Activated naive CD4-positive, alpha-beta T cell treated with anti-CD3 and anti-CD28 coated beads, Interleukin-2, amount 10 ng/mL, durations not matched to agents 7 days and 5 days (primary cell): Measurements from ENCODE around the gene PCSK7.
A peak's percentile ranks its signal among the peaks of the same experiment; 100 is the strongest.

Experiments used
- CTCF ChIA-PET: fragments of 350-600 bp; sonication (Branson Sonifier 250); formaldehyde crosslinking; loops from one replicate; lab custom pipeline; 2021; ENCODE audit warnings: antibody characterized with exemption; lab: Charles Lee
- DNase-seq: peaks from one replicate; pipeline ENCODE4 v3.0.0-alpha.2; 2020
- H3K27ac Mint-ChIP-seq: one replicate; pipeline ENCODE4 v1.8.0; 2021; ENCODE audit warnings: mild to moderate bottlenecking, moderate library complexity, mixed read lengths
- H3K27me3 Mint-ChIP-seq: one replicate; pipeline ENCODE4 v1.8.0; 2021; ENCODE audit warnings: mild to moderate bottlenecking, mixed read lengths
- H3K36me3 Mint-ChIP-seq: one replicate; pipeline ENCODE4 v1.8.0; 2021; ENCODE audit warnings: mixed read lengths
- H3K4me1 Mint-ChIP-seq: one replicate; pipeline ENCODE4 v1.8.0; 2021; ENCODE audit warnings: mixed read lengths
- H3K4me3 Mint-ChIP-seq: one replicate; pipeline ENCODE4 v1.8.0; 2021; ENCODE audit warnings: mild to moderate bottlenecking, moderate library complexity, mixed read lengths
- H3K9me3 Mint-ChIP-seq: one replicate; pipeline ENCODE4 v1.8.0; 2021; ENCODE audit warnings: mixed read lengths

PCSK7 gene

DNA sequence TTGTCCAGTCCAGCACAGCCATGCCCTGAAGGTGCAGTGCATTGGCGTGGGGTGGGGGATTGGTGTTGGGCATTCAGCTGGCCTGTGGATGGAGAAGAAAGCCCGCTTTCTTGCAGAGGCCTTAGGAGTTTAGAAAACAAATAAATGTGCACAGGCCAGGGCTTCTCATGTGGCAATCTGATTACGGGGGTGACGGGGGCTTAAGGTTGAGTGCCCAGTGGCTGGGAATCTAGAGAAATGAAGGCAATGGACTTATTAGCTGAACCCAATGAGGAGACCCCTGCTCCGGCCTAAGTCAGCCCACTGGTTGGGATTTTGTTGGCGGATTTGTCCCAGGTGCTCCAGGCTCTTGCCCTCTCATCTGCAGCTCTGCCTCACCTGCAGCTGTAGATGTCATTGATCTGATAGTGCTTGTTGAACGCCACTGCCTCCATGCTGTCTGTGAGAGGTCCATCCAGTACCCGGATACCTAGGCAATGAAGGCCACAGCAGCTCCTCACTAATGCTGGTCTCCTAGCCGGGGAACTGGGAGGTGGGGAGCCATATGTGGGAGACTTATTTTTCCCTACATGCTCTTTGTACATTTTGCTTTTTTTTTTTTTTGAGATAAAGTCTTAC is 6.2 kb downstream of the PCSK7 start:
- H3K27me3 Mint-ChIP-seq: no peaks in the 10 kb centered on the region
- H3K9me3 Mint-ChIP-seq: no peaks in the 10 kb centered on the region
- peaks cover 85% of the 10 kb centered on the region for H3K36me3 Mint-ChIP-seq
- no peak overlapping the region for H3K4me3 Mint-ChIP-seq
- H3K27ac Mint-ChIP-seq: peak overlapping the region; percentile 42
- CTCF ChIA-PET: interaction anchor here (1.1 to 12.1 kb wide), 5 partner anchors 7 to 491 kb away, joined by 3 to 111 read pairs (median 8); partner anchors contain the start of gene SIDT2
- H3K4me1 Mint-ChIP-seq: peaks cover 39% of the 10 kb centered on the region
- DNase-seq: no peak

DNA sequence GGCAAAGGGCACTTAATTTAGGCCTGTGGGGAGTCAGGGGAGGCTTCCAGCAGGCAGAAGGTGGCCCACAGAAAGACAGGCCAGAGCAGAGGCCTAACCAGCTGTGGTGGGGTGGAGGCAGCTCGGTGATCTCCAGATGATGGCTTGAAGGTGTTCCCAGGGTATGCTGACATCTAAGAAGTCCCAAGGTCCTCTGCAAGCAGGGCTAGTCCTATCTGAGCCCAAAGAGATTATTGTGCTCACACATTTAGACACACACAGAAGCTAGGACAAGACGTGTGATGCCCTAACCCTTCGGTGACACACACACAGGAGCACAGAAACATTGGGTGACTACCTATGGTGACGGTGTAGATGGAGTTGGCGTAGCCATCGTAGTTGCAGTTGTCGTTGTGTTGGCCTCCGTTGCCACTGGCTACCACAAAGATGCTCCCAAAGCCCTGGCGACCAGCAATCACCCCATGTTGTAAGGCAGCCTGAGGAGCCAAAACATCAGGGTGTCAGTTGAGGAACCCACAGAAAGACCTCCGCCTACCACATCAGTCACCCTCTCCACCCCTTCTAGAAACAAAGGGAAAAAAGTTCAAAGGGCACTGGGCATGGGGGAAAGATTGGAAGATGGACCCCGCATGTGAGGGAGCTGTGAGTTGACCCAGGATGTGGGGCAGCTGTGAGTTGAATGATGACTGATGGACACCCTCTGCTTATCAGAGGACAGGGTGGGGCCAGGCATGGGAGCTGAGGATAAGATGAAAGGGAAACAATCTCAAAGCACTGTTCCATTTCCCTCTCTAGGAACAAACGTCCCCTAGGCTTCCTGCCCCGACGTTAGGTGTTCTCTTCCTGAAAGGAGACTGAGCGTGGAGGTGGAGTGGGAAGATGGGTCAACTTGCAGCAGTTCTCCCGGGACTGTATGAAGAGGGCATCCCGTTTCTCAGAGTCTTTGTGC is 7.9 kb downstream of the PCSK7 start:
- Mint-ChIP-seq H3K27me3 (no peaks in the 10 kb centered on the region), H3K9me3 (no peaks in the 10 kb centered on the region), H3K4me1 (peaks cover 27% of the 10 kb centered on the region), H3K36me3 (peaks cover 83% of the 10 kb centered on the region), H3K4me3 (no peak overlapping the region), H3K27ac (peak overlapping the region; percentile 62)
- CTCF ChIA-PET: interaction anchor here (1.3 to 12.1 kb wide), 2 partner anchors 13 to 44 kb away, joined by 3 to 111 read pairs; partner anchors contain the start of gene SIDT2
- DNase-seq: no peak

DNA sequence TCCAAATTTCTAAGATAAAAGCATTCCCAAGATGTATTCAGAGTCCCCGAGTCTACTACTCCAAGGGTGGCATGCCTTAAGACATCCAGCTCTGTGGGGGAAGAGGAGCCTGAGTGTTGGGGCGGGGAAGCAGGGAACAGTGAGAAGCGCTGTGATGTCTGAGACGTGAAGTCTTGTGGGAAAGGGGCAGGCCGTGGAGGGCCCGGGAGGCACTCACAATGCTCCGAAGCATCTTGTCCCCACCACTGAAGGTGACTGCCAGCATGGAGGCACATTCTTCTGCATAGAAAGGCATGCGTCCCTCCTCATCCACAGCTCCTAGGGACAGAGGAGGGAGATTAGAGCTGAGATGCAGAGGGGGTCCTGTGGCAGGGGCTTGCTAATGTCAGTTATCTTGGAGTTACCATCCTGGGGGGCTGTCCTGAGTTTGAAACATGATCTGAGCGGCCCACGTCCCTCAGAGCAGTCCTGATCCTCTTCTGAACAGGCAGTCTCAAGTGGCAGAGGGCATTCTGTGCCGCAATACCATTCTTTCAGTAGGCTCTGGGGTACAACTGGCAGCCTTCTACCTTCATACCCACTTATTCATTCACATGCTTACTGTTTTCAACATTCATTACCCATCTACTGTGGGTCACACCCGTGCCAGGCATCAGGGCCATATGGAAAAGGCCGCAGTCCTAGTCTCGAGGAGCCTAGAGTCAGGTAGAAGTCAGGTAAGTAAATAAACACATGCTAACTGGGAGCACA is 8.7 kb downstream of the PCSK7 start:
- no peak for DNase-seq
- H3K27me3 Mint-ChIP-seq: no peaks in the 10 kb centered on the region
- H3K9me3 Mint-ChIP-seq: no peaks in the 10 kb centered on the region
- H3K36me3 Mint-ChIP-seq: peaks cover 85% of the 10 kb centered on the region
- no peak overlapping the region for H3K4me3 Mint-ChIP-seq
- no peak overlapping the region for H3K27ac Mint-ChIP-seq
- peaks cover 21% of the 10 kb centered on the region for H3K4me1 Mint-ChIP-seq
- CTCF ChIA-PET: interaction anchor here (12.1 kb wide), 1 partner anchor 43 kb away, joined by 111 read pairs; the partner anchor contains the start of gene SIDT2

DNA sequence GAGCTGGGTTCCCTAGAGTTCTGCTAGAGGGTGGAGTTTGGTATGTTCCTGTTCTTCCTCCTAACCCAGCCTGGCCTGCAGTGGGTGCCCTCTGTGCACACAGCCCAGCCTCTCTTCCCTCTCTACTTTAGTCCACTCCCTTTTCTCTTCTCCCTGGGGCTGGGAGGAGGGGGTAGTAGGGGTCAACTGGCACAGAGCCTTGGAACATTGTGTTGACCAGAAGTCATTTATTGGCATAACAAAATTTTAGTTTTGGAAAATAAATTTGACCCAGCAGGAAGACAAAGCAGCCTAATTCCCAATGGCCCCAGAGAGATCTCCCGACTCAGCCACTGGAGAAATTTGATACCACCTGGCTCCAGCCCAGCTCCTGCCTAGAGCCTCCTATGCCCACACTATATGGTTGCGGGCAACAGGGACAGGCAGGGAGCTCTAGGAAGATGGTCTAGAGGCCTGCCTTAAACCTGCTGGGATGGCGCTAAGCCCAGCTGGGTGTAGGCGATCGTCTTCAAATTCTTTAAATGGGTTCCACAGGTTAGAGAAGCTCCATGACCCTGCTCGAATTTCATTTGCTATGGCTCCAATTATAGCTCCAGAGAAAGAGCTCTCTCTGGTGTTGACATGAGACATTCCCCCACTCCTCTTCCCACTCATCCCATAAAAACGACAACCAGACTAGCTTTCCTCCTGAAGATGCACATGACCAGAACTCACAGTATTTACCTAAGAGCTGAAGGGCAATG is 9.9 kb downstream of the PCSK7 start:
- CTCF ChIA-PET: interaction anchor here (0.8 to 12.1 kb wide), 3 partner anchors 42 to 343 kb away, joined by 3 to 111 read pairs (median 3); partner anchors contain the start of gene SIDT2
- Mint-ChIP-seq H3K36me3 (peaks cover 87% of the 10 kb centered on the region), H3K27ac (no peak overlapping the region), H3K9me3 (no peaks in the 10 kb centered on the region), H3K27me3 (no peaks in the 10 kb centered on the region), H3K4me1 (peaks cover 10% of the 10 kb centered on the region), H3K4me3 (no peak overlapping the region)
- DNase-seq: no peak

DNA sequence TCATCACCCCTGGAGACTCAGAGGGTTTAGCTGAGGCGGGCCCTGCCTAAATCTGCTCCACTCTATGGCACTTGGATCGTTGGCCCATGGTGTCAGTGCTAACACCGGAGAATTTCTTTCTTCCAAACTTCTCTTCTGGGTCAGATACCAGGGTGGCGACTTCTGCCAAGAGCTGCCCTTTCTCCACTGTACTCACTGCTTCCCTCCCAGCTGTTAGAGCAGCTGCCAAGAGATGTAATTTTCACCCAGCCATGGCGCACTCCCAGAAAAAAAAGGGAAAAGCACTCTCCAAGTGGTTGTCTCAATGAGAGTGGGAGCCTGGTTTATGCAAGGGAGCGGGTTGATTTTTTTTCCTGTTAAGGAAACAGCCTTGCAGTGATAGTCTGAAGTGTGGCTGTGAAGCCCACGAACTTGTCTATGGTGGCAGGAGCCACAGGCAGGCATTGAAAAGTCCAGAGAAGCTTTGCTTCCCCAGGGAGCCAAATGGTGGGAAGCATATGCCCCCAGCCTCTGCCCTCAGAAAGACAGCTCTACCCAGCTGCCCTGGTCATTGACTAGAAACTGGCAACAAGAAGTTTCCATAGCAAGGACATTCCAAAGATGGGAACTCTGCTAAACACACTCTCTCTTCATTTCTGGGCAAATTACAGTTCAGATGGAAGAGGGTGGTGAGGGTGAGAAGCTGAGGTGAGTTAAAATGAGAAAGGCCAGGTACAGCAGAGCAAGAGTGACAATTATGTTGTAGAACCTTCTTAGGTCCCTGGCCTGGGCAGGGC is 10.7 kb downstream of the PCSK7 start:
- CTCF ChIA-PET: interaction anchor here (1.1 to 12.1 kb wide), 4 partner anchors 8 to 342 kb away, joined by 3 to 111 read pairs (median 3); partner anchors contain the start of gene SIDT2
- no peak for DNase-seq
- Mint-ChIP-seq H3K27me3 (no peaks in the 10 kb centered on the region), H3K4me3 (no peak overlapping the region), H3K27ac (no peak overlapping the region), H3K9me3 (no peaks in the 10 kb centered on the region), H3K36me3 (peaks cover 84% of the 10 kb centered on the region), H3K4me1 (peaks cover 3% of the 10 kb centered on the region)

DNA sequence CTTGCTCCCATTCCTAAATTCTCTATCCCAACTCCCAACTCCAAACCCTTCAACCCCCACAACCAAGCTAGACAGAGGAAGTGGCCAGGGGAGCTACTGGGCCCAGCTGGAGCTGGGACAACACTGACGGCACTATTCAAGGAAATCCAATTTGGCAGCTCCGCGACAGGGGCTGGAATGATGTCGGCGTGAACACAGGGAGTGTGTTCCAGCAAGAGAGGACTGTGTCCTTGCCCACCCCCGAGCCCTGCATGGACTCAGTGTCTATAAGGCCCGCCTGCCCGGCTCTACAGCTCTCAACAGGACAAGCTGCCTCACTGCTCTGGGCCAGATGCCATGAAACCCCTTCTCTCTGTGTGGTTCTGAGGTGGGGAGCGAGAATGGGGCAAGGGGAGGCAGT is 11.3 kb downstream of the PCSK7 start:
- H3K4me3 Mint-ChIP-seq: no peak overlapping the region
- DNase-seq: no peak
- no peaks in the 10 kb centered on the region for H3K9me3 Mint-ChIP-seq
- CTCF ChIA-PET: interaction anchor here (0.9 to 12.1 kb wide), 5 partner anchors 8 to 341 kb away, joined by 3 to 111 read pairs (median 3); partner anchors contain the start of gene SIDT2
- H3K36me3 Mint-ChIP-seq: peaks cover 82% of the 10 kb centered on the region
- no peak overlapping the region for H3K27ac Mint-ChIP-seq
- H3K4me1 Mint-ChIP-seq: peaks cover 3% of the 10 kb centered on the region
- H3K27me3 Mint-ChIP-seq: no peaks in the 10 kb centered on the region

DNA sequence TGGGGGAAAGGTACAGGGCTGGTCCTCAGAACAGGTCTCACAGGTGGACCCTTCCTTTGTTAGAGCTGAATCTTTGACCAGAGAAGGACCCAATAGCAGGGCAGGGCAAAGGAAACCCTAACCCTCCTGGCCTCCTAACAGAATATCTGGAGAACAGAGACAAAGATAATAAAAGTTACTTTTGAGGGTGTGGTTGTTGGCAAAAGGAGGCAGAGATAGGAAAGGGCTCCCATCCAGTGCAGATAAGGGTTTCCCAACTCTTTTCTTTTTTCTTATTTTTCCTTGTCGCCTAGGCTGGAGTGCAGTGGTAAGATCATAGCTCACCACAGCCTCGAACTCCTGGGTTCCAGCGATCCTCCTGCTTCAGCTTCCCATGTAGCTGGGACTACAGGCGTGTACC is 11.9 kb downstream of the PCSK7 start:
- Mint-ChIP-seq H3K4me1 (peaks cover 3% of the 10 kb centered on the region), H3K4me3 (no peak overlapping the region), H3K9me3 (no peaks in the 10 kb centered on the region), H3K36me3 (peaks cover 76% of the 10 kb centered on the region), H3K27ac (no peak overlapping the region), H3K27me3 (no peaks in the 10 kb centered on the region)
- DNase-seq: no peak
- CTCF ChIA-PET: interaction anchor here (0.9 to 12.1 kb wide), 4 partner anchors 9 to 48 kb away, joined by 3 to 111 read pairs (median 3); partner anchors contain the start of gene SIDT2

DNA sequence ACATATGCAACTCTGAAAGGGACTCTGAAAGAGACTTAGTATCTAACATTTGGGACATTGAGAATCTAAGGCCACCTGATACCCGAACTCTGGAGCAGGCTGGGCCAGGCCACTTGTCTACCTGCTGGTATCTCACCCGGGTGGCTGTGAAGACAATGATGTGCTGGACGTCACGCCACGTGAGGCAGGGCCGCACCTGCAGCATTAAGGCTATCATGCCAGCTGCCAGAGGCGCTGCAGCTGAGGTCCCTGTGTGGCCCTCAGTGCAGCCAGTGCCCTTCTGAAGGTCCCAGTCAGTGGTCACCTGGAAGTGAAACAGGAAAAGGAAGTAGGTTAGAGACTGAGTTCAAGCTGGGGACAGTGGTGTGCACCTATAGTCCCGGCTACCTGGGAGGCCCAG is 12.4 kb downstream of the PCSK7 start:
- H3K27me3 Mint-ChIP-seq: no peaks in the 10 kb centered on the region
- H3K9me3 Mint-ChIP-seq: no peaks in the 10 kb centered on the region
- CTCF ChIA-PET: interaction anchor here (1.4 to 1.5 kb wide), 2 partner anchors 48 to 487 kb away, joined by 3 read pairs; no protein-coding TSS in a partner anchor
- H3K4me1 Mint-ChIP-seq: peaks cover 2% of the 10 kb centered on the region
- H3K36me3 Mint-ChIP-seq: peaks cover 75% of the 10 kb centered on the region
- no peak overlapping the region for H3K27ac Mint-ChIP-seq
- H3K4me3 Mint-ChIP-seq: no peak overlapping the region
- no peak for DNase-seq

DNA sequence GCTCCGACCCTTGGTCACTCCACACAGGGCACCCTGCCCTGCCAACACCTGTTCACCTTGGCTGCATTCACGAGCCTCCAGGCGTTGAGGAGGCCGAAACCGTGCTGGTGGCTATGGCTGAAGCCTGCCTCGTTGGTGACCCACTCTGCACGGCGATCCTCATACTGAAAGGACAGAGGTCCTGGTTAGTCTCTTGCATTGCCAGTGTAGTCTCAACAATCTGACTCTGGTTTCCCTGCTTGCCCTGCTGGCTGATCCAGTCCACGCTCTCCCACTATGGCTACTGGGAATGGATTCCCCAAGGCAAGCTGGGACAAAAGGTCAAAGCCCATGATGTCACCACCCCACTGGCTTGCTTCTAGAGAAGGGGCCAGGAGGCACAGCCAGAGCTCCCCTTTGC is 12.9 kb downstream of the PCSK7 start:
- H3K27ac Mint-ChIP-seq: no peak overlapping the region
- no peak for DNase-seq
- H3K36me3 Mint-ChIP-seq: peaks cover 75% of the 10 kb centered on the region
- no peak overlapping the region for H3K4me3 Mint-ChIP-seq
- H3K27me3 Mint-ChIP-seq: no peaks in the 10 kb centered on the region
- CTCF ChIA-PET: interaction anchor here (1.4 to 1.5 kb wide), 2 partner anchors 8 to 486 kb away, joined by 3 to 8 read pairs; no protein-coding TSS in a partner anchor
- H3K4me1 Mint-ChIP-seq: peaks cover 2% of the 10 kb centered on the region
- no peaks in the 10 kb centered on the region for H3K9me3 Mint-ChIP-seq

DNA sequence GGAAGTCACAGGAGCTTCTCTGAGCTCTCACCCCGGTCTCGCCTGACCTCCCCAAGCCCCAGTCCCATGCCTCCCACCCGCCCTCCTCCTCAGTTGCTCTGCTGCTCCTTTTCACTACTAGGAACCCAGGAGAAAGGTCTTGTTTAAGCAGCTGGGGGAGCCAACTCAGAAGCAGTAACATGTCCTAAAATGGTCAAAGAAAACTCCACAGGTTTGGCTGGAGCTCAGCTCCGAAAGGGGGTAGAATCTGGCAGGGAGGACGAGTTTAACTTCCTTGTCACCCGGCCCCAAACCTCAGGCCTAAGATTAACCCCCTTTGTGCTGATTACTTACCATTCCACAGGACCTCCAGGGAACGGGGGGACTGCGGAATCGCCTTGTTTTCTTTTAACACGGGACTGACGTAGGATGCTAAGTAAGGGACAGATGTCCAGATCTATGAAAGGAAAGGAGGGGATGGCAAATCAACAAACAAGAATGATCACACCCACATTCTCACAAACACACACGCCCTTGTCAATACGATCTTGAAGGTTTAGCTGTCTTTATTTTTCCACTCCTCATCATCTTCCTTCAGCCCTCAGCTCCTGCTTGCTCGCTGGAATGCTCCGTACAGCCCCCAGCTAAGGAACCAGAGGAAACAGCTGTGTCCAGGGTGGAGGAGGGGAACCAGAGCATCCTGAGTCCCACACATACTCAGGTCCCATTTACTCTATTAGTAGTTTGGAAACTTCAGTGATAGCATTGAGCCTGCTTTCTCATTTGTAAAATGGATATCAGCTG is 13.5 kb downstream of the PCSK7 start:
- Mint-ChIP-seq H3K27me3 (no peaks in the 10 kb centered on the region), H3K9me3 (no peaks in the 10 kb centered on the region), H3K4me3 (no peak overlapping the region), H3K4me1 (peaks cover 2% of the 10 kb centered on the region), H3K36me3 (peaks cover 72% of the 10 kb centered on the region), H3K27ac (peak overlapping the region; percentile 46)
- CTCF ChIA-PET: interaction anchor here (1.4 to 1.5 kb wide), 2 partner anchors 8 to 486 kb away, joined by 3 to 8 read pairs; no protein-coding TSS in a partner anchor
- no peak for DNase-seq

DNA sequence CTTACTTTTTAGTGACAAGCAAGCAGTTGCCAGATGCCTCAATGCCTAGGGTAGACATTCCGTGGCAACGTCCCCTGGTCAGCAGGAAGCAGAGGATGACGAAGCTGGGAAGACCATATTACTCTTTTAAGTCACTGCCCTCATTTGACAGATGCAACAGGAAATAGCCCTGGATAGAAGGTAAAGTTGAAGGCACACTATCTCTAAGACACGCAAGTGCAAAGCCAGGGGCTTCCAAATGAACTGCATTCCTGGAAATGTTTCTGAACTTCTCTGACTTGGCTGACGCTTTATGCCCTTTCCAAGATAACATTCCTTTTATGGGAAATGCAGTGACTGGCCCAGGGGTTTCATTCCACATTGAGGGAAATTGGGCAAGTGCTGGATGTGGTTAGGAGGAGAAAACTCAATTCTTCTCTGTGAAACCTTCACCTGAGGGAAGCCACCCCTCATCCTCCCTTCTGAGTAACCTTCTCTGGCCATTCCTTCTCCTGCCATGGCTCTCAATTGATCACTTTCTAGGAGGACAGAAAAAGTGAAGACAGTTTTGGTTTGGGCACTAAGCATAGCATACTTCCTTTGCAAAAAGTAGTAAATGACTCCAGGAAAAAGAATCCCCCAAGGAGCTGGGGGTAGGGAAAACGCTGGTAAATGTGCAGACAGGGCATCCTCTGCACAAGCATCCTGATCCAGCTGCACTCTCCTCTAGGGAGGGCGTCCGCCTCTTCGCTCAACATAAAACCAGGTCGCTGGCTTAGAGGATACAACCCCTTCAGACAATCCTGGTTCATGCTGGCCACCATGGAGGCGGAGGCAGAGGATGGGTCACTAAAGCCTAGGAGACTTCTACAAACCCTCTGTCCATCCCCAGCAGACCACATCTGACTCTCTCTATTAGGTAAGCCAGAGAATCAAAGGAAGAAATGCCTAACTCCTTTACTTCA is 14.5 kb downstream of the PCSK7 start:
- Mint-ChIP-seq H3K4me3 (no peak overlapping the region), H3K4me1 (peaks cover 2% of the 10 kb centered on the region), H3K9me3 (no peaks in the 10 kb centered on the region), H3K27me3 (no peaks in the 10 kb centered on the region), H3K27ac (no peak overlapping the region), H3K36me3 (peaks cover 75% of the 10 kb centered on the region)
- CTCF ChIA-PET: interaction anchor here (1.1 to 1.5 kb wide), 2 partner anchors 9 kb away, joined by 4 to 8 read pairs; no protein-coding TSS in a partner anchor
- DNase-seq: no peak
